ENCODE data around the gene ATP5IF1.

ATP5IF1 gene

GRCh38 chr1:28235755-28236655 is at the start of gene ATP5IF1:
Gene ATP5IF1, plus strand, starts transcription at chr1:28236124. Its CDS starts 60 bp downstream, at chr1:28236184.
- DNase-seq (ENCODE audit: low spot score), result peak; percentile 96

GRCh38 chr1:28190337-28190979 is 45.5 kb upstream of the ATP5IF1 start:
- no peak for DNase-seq (ENCODE audit: low spot score)

- no peak for DNase-seq (ENCODE audit: low spot score)
Measured at GRCh38 chr1:28190996-28191645, 44.8 kb upstream of the ATP5IF1 start.

- DNase-seq (ENCODE audit: low spot score), result no peak
Measured at GRCh38 chr1:28193701-28194161, 42.2 kb upstream of the ATP5IF1 start.

- no peak for DNase-seq (ENCODE audit: low spot score)
Measured at GRCh38 chr1:28194326-28195035, 41.4 kb upstream of the ATP5IF1 start.

GRCh38 chr1:28195780-28196179 is 40.1 kb upstream of the ATP5IF1 start:
- no peak for DNase-seq (ENCODE audit: low spot score)

GRCh38 chr1:28196330-28196729 is 39.6 kb upstream of the ATP5IF1 start:
- no peak for DNase-seq (ENCODE audit: low spot score)

- DNase-seq (ENCODE audit: low spot score), result no peak
Measured at GRCh38 chr1:28197682-28198415, 38.1 kb upstream of the ATP5IF1 start.

GRCh38 chr1:28199328-28200233 is 36.3 kb upstream of the ATP5IF1 start:
- DNase-seq (ENCODE audit: low spot score), result peak; percentile 70

- DNase-seq (ENCODE audit: low spot score), result no peak
Measured at GRCh38 chr1:28200234-28200873, 35.6 kb upstream of the ATP5IF1 start.

- DNase-seq (ENCODE audit: low spot score), result no peak
Measured at GRCh38 chr1:28205243-28205642, 30.7 kb upstream of the ATP5IF1 start.

GRCh38 chr1:28208818-28209441 is 27.0 kb upstream of the ATP5IF1 start:
- DNase-seq (ENCODE audit: low spot score), result peak; percentile 59

- no peak for DNase-seq (ENCODE audit: low spot score)
Measured at GRCh38 chr1:28209700-28210099, 26.2 kb upstream of the ATP5IF1 start.

- no peak for DNase-seq (ENCODE audit: low spot score)
Measured at GRCh38 chr1:28213315-28213714, 22.6 kb upstream of the ATP5IF1 start.

GRCh38 chr1:28229089-28229488 is 6.8 kb upstream of the ATP5IF1 start:
- no peak for DNase-seq (ENCODE audit: low spot score)

GRCh38 chr1:28229996-28230395 is 5.9 kb upstream of the ATP5IF1 start:
- no peak for DNase-seq (ENCODE audit: low spot score)

GRCh38 chr1:28232558-28233263 is 3.2 kb upstream of the ATP5IF1 start, which contains the start of gene DNAJC8:
Gene DNAJC8, minus strand, starts transcription at chr1:28233029. Its CDS starts 31 bp downstream, at chr1:28232998.
- peak; percentile 93 for DNase-seq (ENCODE audit: low spot score)

GRCh38 chr1:28233264-28233606 is 2.7 kb upstream of the ATP5IF1 start:
- DNase-seq (ENCODE audit: low spot score), result no peak
